PC-3 (cell line): ENCODE results near the gene SRRT. TPM values are rescaled to one million over a fixed set of nuclear protein-coding genes. Genes with fewer than 3 reads are reported as not detected.

ENCODE experiments used
- ATAC-seq: fragments of 200-7000 bp; cut with Tn5 transposase; 2 replicates; pipeline ENCODE4 v1.9.1; 2020; ENCODE audit warnings: mild to moderate bottlenecking, moderate library complexity
- BruUV-seq: library from RNA; stranded (reverse); fragments of 400-500 nt; replicated peaks from 2 replicates; lab custom pipeline; 2021; lab: Mats Ljungman, UMichigan
- CTCF ChIA-PET: fragments of 300-600 bp; sonication (Branson Sonifier 250); formaldehyde crosslinking; loops from one replicate; lab custom pipeline; 2022; ENCODE audit warnings: antibody characterized with exemption; lab: Charles Lee
- POLR2A ChIA-PET: fragments of 300-600 bp; sonication (Branson Sonifier 250); formaldehyde crosslinking; loops from one replicate; lab custom pipeline; 2022; ENCODE audit warnings: antibody characterized with exemption; ENCODE audit not compliant: unreplicated experiment; lab: Charles Lee
- DNase-seq: peaks from one replicate; pipeline ENCODE4 v3.0.0-alpha.2; 2015
- H2AFZ ChIP-seq: fragments of 300-600 bp; sonication (generic); 2 replicates; pipeline ENCODE4 v1.6.0; 2016; ENCODE audit warnings: antibody characterized with exemption, low read length
- H3F3A ChIP-seq: fragments of 300-600 bp; sonication (generic); one replicate; pipeline ENCODE4 v1.6.0; 2017; ENCODE audit warnings: antibody characterized with exemption, low read length, control low read depth, mild to moderate bottlenecking; ENCODE audit not compliant: unreplicated experiment
- H3K27ac ChIP-seq: fragments of 300-600 bp; sonication (generic); 2 replicates; pipeline ENCODE4 v1.5.1; 2016; ENCODE audit warnings: mild to moderate bottlenecking, low read length
- H3K27me3 ChIP-seq: fragments of 300-600 bp; sonication (generic); 2 replicates; pipeline ENCODE4 v1.6.1; 2016; ENCODE audit warnings: low read length, mixed read lengths
- H3K36me3 ChIP-seq: fragments of 300-600 bp; sonication (generic); 2 replicates; pipeline ENCODE4 v1.6.1; 2016; ENCODE audit warnings: low read depth, mixed run types, low read length, mixed read lengths
- H3K4me1 ChIP-seq: fragments of 300-600 bp; sonication (generic); 2 replicates; pipeline ENCODE4 v1.5.1; 2016; ENCODE audit warnings: low read length; ENCODE audit not compliant: insufficient read depth
- H3K4me2 ChIP-seq: fragments of 300-600 bp; sonication (generic); 2 replicates; pipeline ENCODE4 v1.6.0; 2016; ENCODE audit warnings: low read length
- H3K4me3 ChIP-seq: fragments of 300-600 bp; sonication (generic); 2 replicates; pipeline ENCODE4 v1.5.1; 2016; ENCODE audit warnings: mild to moderate bottlenecking, low read length, mixed read lengths
- H3K79me2 ChIP-seq: fragments of 300-600 bp; sonication (generic); 2 replicates; pipeline ENCODE4 v1.6.1; 2017; ENCODE audit warnings: low read length, mixed read lengths
- H3K9ac ChIP-seq: fragments of 300-600 bp; sonication (generic); 2 replicates; pipeline ENCODE4 v1.6.0; 2016; ENCODE audit warnings: mild to moderate bottlenecking, low read length
- H3K9me2 ChIP-seq: fragments of 300-600 bp; sonication (generic); replicated peaks from 2 replicates; pipeline ENCODE4 v1.6.1; 2016; ENCODE audit warnings: mixed run types, low read length, mixed read lengths
- H3K9me3 ChIP-seq: fragments of 300-600 bp; sonication (generic); 2 replicates; pipeline ENCODE4 v1.6.1; 2016; ENCODE audit warnings: low read length, mixed read lengths
- H4K20me1 ChIP-seq: fragments of 300-600 bp; sonication (generic); 2 replicates; pipeline ENCODE4 v1.6.1; 2016; ENCODE audit warnings: low read length, mixed read lengths
- CTCF ChIP-seq: fragments of 300-600 bp; sonication (generic); conservative IDR thresholded peaks from 2 replicates; pipeline ENCODE4 v1.5.1; 2017; ENCODE audit warnings: antibody characterized with exemption, low read depth, mild to moderate bottlenecking, low read length
- EZH2 ChIP-seq: fragments of 300-600 bp; sonication (generic); IDR thresholded peaks from one replicate; pipeline ENCODE4 v1.6.1; 2017; ENCODE audit warnings: antibody characterized with exemption, mild to moderate bottlenecking, low read length; ENCODE audit not compliant: unreplicated experiment
- EZH2phosphoT487 ChIP-seq: fragments of 300-600 bp; sonication (generic); IDR thresholded peaks from 2 replicates; pipeline ENCODE4 v1.6.1; 2018; ENCODE audit warnings: mild to moderate bottlenecking, antibody characterized with exemption, low read length, borderline replicate concordance
- intact Hi-C: fragments of 100-400 bp; cut with micrococcal nuclease; formaldehyde crosslinking; loops from 2 replicates; pipeline ENCODE4 v1.9.0; 2023
- total RNA-seq: library from RNA; depleted of rRNA; stranded (reverse); fragments of >200 nt; gene quantifications from 2 replicates; pipeline ENCODE4 v1.2.3, GENCODE V29; 2014

SRRT gene
- total RNA-seq, 1 experiment from 2014 or later, result 177 TPM

- Histone ChIP-seq H3K4me1 (peaks cover 20% of the 10 kb centered on the region), H3K36me3 (peaks cover 64% of the 10 kb centered on the region), H3K27ac (no peak overlapping the region), H3K4me3 (no peak overlapping the region), H3K9me3 (no peaks in the 10 kb centered on the region), H3K27me3 (no peaks in the 10 kb centered on the region), H3F3A (no peaks in the 10 kb centered on the region), H3K9me2 (no peaks in the 10 kb centered on the region), H3K4me2 (no peak overlapping the region), H2AFZ (no peak overlapping the region), H3K79me2 (peaks cover 71% of the 10 kb centered on the region), H4K20me1 (peaks cover 47% of the 10 kb centered on the region), H3K9ac (no peak overlapping the region)
- intact Hi-C loops, result no loop called here
- no peak for ATAC-seq
- no TSS peak for BruUV-seq
- no peak for TF ChIP-seq CTCF
- TF ChIP-seq EZH2phosphoT487, result no peak
- TF ChIP-seq EZH2, result no peak
- DNase-seq, result no peak
- ChIA-PET CTCF (no interaction called here), POLR2A (no interaction called here)
These were observed 4.9 kb downstream of the SRRT start for GRCh38 chr7:100879685-100880261.

- peaks cover 44% of the 10 kb centered on the region for H4K20me1 ChIP-seq
These were observed 5.7 kb downstream of the SRRT start for GRCh38 chr7:100880645-100881044.

More at GRCh38 chr7:100880645-100881044, 5.7 kb downstream of the SRRT start:
- Histone ChIP-seq H2AFZ (no peak overlapping the region), H3K27ac (no peak overlapping the region), H3K4me1 (peaks cover 20% of the 10 kb centered on the region), H3K9ac (no peak overlapping the region), H3F3A (no peaks in the 10 kb centered on the region), H3K79me2 (peaks cover 64% of the 10 kb centered on the region), H3K4me2 (no peak overlapping the region), H3K9me3 (no peaks in the 10 kb centered on the region), H3K9me2 (no peaks in the 10 kb centered on the region), H3K36me3 (peaks cover 70% of the 10 kb centered on the region), H3K27me3 (no peaks in the 10 kb centered on the region), H3K4me3 (no peak overlapping the region)
- ChIA-PET CTCF (no interaction called here), POLR2A (no interaction called here)
- TF ChIP-seq CTCF, result no peak
- no peak for TF ChIP-seq EZH2phosphoT487
- no peak for TF ChIP-seq EZH2
- ATAC-seq (no peak), DNase-seq (no peak)
- no TSS peak for BruUV-seq
- intact Hi-C loops, result no loop called here
